OCI-LY1 (cell line): ENCODE results near the gene LINC01488.

Source experiments
- CTCF ChIP-seq: fragments of 200-600 bp; sonication (generic), shearing (Covaris generic); IDR thresholded peaks from 2 replicates; pipeline ENCODE4 v1.5.1; 2017; ENCODE audit warnings: mild to moderate bottlenecking, antibody characterized with exemption, low read length, moderate library complexity, mixed read lengths
- EZH2 ChIP-seq: fragments of 200-600 bp; sonication (generic), shearing (Covaris generic); IDR thresholded peaks from 2 replicates; pipeline ENCODE4 v1.8.0; 2017; ENCODE audit warnings: borderline replicate concordance, mixed run types, mild to moderate bottlenecking, antibody characterized with exemption, low read length, moderate library complexity, mixed read lengths

GRCh38 chr11:69491071-69492031 lies 9.9 kb downstream of the LINC01488 start:
- TF ChIP-seq CTCF (no peak), EZH2 (no peak)
